ENCODE data around the gene RFTN1. TPM values are rescaled to one million over a fixed set of nuclear protein-coding genes. Genes with fewer than 3 reads are reported as not detected.

RFTN1 gene
- total and polyA plus RNA-seq, 2 of the 8 experiments (the other 6 are each of a cell fraction or from before 2014, with no cell fraction given): 4.6 to 6.7 TPM

DNA sequence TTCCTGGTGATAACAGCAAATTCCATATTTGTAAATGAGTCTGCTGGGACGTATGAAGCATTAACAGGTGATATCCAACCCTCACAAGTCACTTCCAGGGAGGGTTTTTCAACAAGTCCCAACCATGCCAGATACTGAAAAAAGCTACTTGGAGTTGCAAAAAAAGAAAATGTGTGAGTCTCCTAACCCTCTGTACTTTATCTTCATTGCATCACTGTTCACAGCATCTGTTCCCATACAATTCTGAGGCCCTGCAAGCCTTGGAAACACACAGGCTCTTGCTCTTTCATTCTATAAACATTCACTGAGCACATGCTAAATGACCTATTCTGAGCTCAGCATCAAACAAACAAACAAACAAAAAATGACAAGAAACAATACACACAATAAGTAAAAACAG, 120.8 kb downstream of the RFTN1 start:
- H4K91ac ChIP-seq (replicated peaks; ENCODE audit: insufficient read length, low read length): no peak overlapping the region
- no peaks in the 10 kb centered on the region for H3K79me1 ChIP-seq (ENCODE audit: low read depth, low read length)
- H2BK12ac ChIP-seq (ENCODE audit: low read depth, low read length): no peak overlapping the region
- H3K4me3 ChIP-seq (ENCODE audit: extremely low read depth in 1 of 4, insufficient read depth in 2 of 4, low read depth in 3 of 4, low read length in 4 of 4): no peak overlapping the region
- POLR2A ChIA-PET (ENCODE audit: partially characterized antibody): no interaction called here
- FAIRE-seq: no peak
- no peaks in the 10 kb centered on the region for H3K27me3 ChIP-seq (replicated peaks in 1 of 4; ENCODE audit: control insufficient read depth in 3 of 4, extremely low read depth in 1 of 4, insufficient read depth in 3 of 4, low read length in 3 of 4)
- no peak overlapping the region for H2AK5ac ChIP-seq (ENCODE audit: low read depth, low read length)
- no peaks in the 10 kb centered on the region for H3K9me3 ChIP-seq (ENCODE audit: insufficient read depth in 2 of 2, low read depth in 1 of 2, low read length in 1 of 2)
- CTCF ChIA-PET (ENCODE audit: partially characterized antibody): interaction anchor here (0.7 to 0.8 kb wide), 2 partner anchors 26 to 37 kb away, joined by 3 read pairs; no protein-coding TSS in a partner anchor
- no peak overlapping the region for H3K4ac ChIP-seq (replicated peaks; ENCODE audit: insufficient read length, low read depth, low read length)
- H3K4me2 ChIP-seq (ENCODE audit: insufficient read depth in 1 of 2, low read depth in 2 of 2, low read length in 2 of 2): no peak overlapping the region
- H3K79me2 ChIP-seq (ENCODE audit: control insufficient read depth in 1 of 2, insufficient read depth in 2 of 2, low read length in 2 of 2): no peaks in the 10 kb centered on the region
- no peaks in the 10 kb centered on the region for H4K20me1 ChIP-seq (replicated peaks in 1 of 2; ENCODE audit: control insufficient read depth in 1 of 2, insufficient read depth in 2 of 2, low read length in 2 of 2)
- H3K4me1 ChIP-seq (replicated peaks in 1 of 4; ENCODE audit: control insufficient read depth in 3 of 4, insufficient read depth in 4 of 4, low read length in 3 of 4): no peaks in the 10 kb centered on the region
- 82% methylated on average over 1 of the region's 1 CpG; no CpG with 5 or more reads in 1 of the 2 experiments for WGBS, 2 experiments (ENCODE audit: extremely low coverage in 1 of 2, insufficient coverage in 1 of 2, insufficient read length in 1 of 2, insufficient replicate concordance in 2 of 2, low coverage in 1 of 2, low lambda C conversion rate in 2 of 2, missing lambda C conversion rate in 1 of 2)
- no peak for TF ChIP-seq SUZ12 (IDR thresholded peaks at IDR 0.05; ENCODE audit: low read length)
- no peak for TF ChIP-seq RBBP5 (IDR thresholded peaks at IDR 0.05; ENCODE audit: borderline replicate concordance, low read depth, low read length)
- no peak for TF ChIP-seq CREB1 (IDR thresholded peaks at IDR 0.05)
- H3K36me3 ChIP-seq (ENCODE audit: control insufficient read depth in 2 of 4, insufficient read depth in 4 of 4, low read length in 3 of 4): no peaks in the 10 kb centered on the region
- no peak overlapping the region for H2BK120ac ChIP-seq (replicated peaks; ENCODE audit: low read depth, low read length)
- no peak overlapping the region for H4K8ac ChIP-seq (ENCODE audit: extremely low read depth, insufficient read depth, low read length)
- H3K18ac ChIP-seq (ENCODE audit: extremely low read depth, low read length): no peak overlapping the region
- no peak overlapping the region for H3K14ac ChIP-seq (ENCODE audit: insufficient read length)
- no peak overlapping the region for H3K27ac ChIP-seq (ENCODE audit: low read depth, low read length)
- no peak overlapping the region for H3K23ac ChIP-seq (ENCODE audit: insufficient read length)
- no peak overlapping the region for H2BK5ac ChIP-seq (ENCODE audit: low read depth, low read length)
- no peak overlapping the region for H3K9ac ChIP-seq (replicated peaks in 1 of 4; ENCODE audit: extremely low read depth in 1 of 4, low read depth in 3 of 4, low read length in 3 of 4)
- H3K23me2 ChIP-seq (ENCODE audit: low read depth, low read length): no peaks in the 10 kb centered on the region
- no peak overlapping the region for H3K56ac ChIP-seq (replicated peaks; ENCODE audit: insufficient read length, low read depth, low read length)
- no peak overlapping the region for H4K5ac ChIP-seq (ENCODE audit: insufficient read length, low read depth, low read length)
- no peak for DNase-seq (ENCODE audit: low read depth in 1 of 2, low spot score in 2 of 2)
- H2AFZ ChIP-seq (ENCODE audit: low read length): no peak overlapping the region
- H2BK15ac ChIP-seq (ENCODE audit: low read length): no peak overlapping the region
- no peak overlapping the region for H2BK20ac ChIP-seq (ENCODE audit: low read length)

Data from H1 (cell line).